ENCODE data around the gene RELN. TPM values are rescaled to one million over a fixed set of nuclear protein-coding genes. Genes with fewer than 3 reads are reported as not detected.

RELN gene
- total and polyA plus RNA-seq, 10 of the 15 experiments (the other 5 are each of a cell fraction or from before 2014, with no cell fraction given): 0.11 to 0.21 TPM; not detected in 8

DNA sequence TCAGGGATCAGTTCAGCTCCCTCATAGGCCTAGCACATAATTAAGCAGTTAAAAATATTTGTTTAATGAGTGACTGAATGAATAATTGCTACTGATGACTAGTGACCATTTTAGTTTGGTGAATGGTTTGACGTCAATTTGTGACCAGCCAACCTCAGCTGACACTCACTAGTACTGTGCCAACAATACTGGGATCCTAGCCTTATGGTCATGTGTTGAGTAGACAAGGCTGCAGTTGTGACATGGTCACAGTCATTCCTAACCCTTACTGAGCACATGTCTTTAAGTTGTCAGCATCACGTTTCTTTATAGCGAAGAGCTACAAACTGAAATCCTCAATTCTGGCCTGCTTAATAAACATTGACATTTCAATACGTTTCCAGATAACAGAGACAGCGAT is 456.5 kb downstream of the RELN start:
- intact Hi-C loops (cut with micrococcal nuclease; ENCODE audit: unreplicated experiment) (no loop called here), in situ Hi-C loops (cut with MboI) (no loop called here)
- DNase-seq (ENCODE audit: low read depth, low spot score): no peak
- 44% methylated on average over 5 of the region's 5 CpGs for WGBS (ENCODE audit: insufficient coverage, insufficient replicate concordance, low lambda C conversion rate, missing lambda C conversion rate)
- no peaks in the 10 kb centered on the region; a peak in 1 of 4 replicates for H3K27me3 ChIP-seq (replicated peaks in 1 of 2; ENCODE audit: control insufficient read depth in 2 of 2, insufficient read depth in 2 of 2, low read length in 1 of 2)
- BruUV-seq (replicated peaks): no TSS peak
- no peak overlapping the region for H3K4me3 ChIP-seq
- no peaks in the 10 kb centered on the region for H3K9me3 ChIP-seq (replicated peaks; ENCODE audit: control insufficient read depth, insufficient read depth, low read length)
- RAD21 ChIA-PET (ENCODE audit: unreplicated experiment): no interaction called here
- H3K9ac ChIP-seq (ENCODE audit: control insufficient read depth, insufficient read depth, low read length): no peak overlapping the region
- H3K27ac ChIP-seq (ENCODE audit: control insufficient read depth, insufficient read depth): no peak overlapping the region
- SMC1A ChIA-PET (ENCODE audit: uncharacterized antibody, unreplicated experiment): no interaction called here
- H2AFZ ChIP-seq (ENCODE audit: control insufficient read depth, low read depth, low read length): no peak overlapping the region
- no peaks in the 10 kb centered on the region for H3K4me1 ChIP-seq (ENCODE audit: control insufficient read depth, insufficient read depth, low read length)
- CTCF ChIA-PET: interaction anchor here (1.6 kb wide), 1 partner anchor 12 kb away, joined by 3 read pairs; no protein-coding TSS in a partner anchor
- no peak for FAIRE-seq
- H3K79me2 ChIP-seq (ENCODE audit: control insufficient read depth, insufficient read depth, low read length): no peaks in the 10 kb centered on the region
- no peak overlapping the region for H3K4me2 ChIP-seq (ENCODE audit: control insufficient read depth, insufficient read depth)
- POLR2A ChIA-PET: no interaction called here
- no peaks in the 10 kb centered on the region for H4K20me1 ChIP-seq (ENCODE audit: control insufficient read depth, insufficient read depth)
- H3K36me3 ChIP-seq (ENCODE audit: control insufficient read depth in 2 of 2, insufficient read depth in 2 of 2, low read length in 1 of 2): no peaks in the 10 kb centered on the region
- no peak for ATAC-seq
- TF ChIP-seq, protein P1, sequence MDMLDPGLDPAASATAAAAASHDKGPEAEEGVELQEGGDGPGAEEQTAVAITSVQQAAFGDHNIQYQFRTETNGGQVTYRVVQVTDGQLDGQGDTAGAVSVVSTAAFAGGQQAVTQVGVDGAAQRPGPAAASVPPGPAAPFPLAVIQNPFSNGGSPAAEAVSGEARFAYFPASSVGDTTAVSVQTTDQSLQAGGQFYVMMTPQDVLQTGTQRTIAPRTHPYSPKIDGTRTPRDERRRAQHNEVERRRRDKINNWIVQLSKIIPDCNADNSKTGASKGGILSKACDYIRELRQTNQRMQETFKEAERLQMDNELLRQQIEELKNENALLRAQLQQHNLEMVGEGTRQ (IDR thresholded peaks at IDR 0.05; ENCODE audit: borderline replicate concordance, low read depth, low read length): no peak
- TF ChIP-seq, protein P2, sequence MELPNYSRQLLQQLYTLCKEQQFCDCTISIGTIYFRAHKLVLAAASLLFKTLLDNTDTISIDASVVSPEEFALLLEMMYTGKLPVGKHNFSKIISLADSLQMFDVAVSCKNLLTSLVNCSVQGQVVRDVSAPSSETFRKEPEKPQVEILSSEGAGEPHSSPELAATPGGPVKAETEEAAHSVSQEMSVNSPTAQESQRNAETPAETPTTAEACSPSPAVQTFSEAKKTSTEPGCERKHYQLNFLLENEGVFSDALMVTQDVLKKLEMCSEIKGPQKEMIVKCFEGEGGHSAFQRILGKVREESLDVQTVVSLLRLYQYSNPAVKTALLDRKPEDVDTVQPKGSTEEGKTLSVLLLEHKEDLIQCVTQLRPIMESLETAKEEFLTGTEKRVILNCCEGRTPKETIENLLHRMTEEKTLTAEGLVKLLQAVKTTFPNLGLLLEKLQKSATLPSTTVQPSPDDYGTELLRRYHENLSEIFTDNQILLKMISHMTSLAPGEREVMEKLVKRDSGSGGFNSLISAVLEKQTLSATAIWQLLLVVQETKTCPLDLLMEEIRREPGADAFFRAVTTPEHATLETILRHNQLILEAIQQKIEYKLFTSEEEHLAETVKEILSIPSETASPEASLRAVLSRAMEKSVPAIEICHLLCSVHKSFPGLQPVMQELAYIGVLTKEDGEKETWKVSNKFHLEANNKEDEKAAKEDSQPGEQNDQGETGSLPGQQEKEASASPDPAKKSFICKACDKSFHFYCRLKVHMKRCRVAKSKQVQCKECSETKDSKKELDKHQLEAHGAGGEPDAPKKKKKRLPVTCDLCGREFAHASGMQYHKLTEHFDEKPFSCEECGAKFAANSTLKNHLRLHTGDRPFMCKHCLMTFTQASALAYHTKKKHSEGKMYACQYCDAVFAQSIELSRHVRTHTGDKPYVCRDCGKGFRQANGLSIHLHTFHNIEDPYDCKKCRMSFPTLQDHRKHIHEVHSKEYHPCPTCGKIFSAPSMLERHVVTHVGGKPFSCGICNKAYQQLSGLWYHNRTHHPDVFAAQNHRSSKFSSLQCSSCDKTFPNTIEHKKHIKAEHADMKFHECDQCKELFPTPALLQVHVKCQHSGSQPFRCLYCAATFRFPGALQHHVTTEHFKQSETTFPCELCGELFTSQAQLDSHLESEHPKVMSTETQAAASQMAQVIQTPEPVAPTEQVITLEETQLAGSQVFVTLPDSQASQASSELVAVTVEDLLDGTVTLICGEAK (IDR thresholded peaks at IDR 0.05; ENCODE audit: borderline replicate concordance): no peak
- TF ChIP-seq KLF5 (IDR thresholded peaks at IDR 0.05; ENCODE audit: partially characterized antibody) (no peak), YY1 (IDR thresholded peaks at IDR 0.05; ENCODE audit: low read depth, low read length) (no peak), RAD21 (IDR thresholded peaks at IDR 0.05; ENCODE audit: insufficient read depth, low read depth, low read length) (no peak)

All from GM12878 (cell line).